SK-N-SH (cell line): Measurements from ENCODE around the gene TEKTIP1. TPM values are rescaled to one million over a fixed set of nuclear protein-coding genes. Genes with fewer than 3 reads are reported as not detected.
A peak's percentile ranks its signal among the peaks of the same experiment; 100 is the strongest.

Experiments used
- CTCF ChIA-PET: fragments of 300-600, 350-600 bp; formaldehyde crosslinking; extraction: SDS; loops from one replicate; lab custom pipeline; 2021; lab: Yijun Ruan, JAX
- POLR2A ChIA-PET: fragments of 350-600 bp; sonication (Branson Sonifier 250); formaldehyde crosslinking; extraction: SDS; loops from one replicate; lab custom pipeline; 2020; ENCODE audit warnings: antibody characterized with exemption, inconsistent platforms; lab: Yijun Ruan, JAX
- DNase-seq: peaks from one replicate; pipeline ENCODE4 v3.0.0; 2012
- H2AFZ ChIP-seq: fragments of 200-600 bp; sonication (generic); 2 replicates; pipeline ENCODE4 v1.8.1; 2016; ENCODE audit warnings: antibody characterized with exemption, mild to moderate bottlenecking, low read depth
- H3F3A ChIP-seq: fragments of 200-600 bp; sonication (generic); replicated peaks from 2 replicates; pipeline ENCODE3; 2016; ENCODE audit warnings: antibody characterized with exemption, mild to moderate bottlenecking; ENCODE audit not compliant: insufficient read depth
- H3K27ac ChIP-seq, 2 experiments: fragments of 200-500 bp in 1 of 2; fragments of 200-600 bp in 1 of 2; sonication (Bioruptor generic) in 1 of 2; sonication (generic), shearing (Covaris generic) in 1 of 2; 2 replicates each; pipeline versions ENCODE4 v1.5.1 to v1.6.1; 2014 to 2016; ENCODE audit warnings: low read depth in 2 of 2, inconsistent platforms in 1 of 2, low read length in 1 of 2, mild to moderate bottlenecking in 1 of 2, mixed read lengths in 1 of 2
- H3K27me3 ChIP-seq: fragments of 200-600 bp; sonication (generic), shearing (Covaris generic); 2 replicates; pipeline ENCODE4 v1.6.1; 2016; ENCODE audit warnings: mixed run types; ENCODE audit not compliant: insufficient read depth
- H3K36me3 ChIP-seq, 2 experiments: fragments of 200-500 bp in 1 of 2; fragments of 200-600 bp in 1 of 2; sonication (Bioruptor generic) in 1 of 2; sonication (generic) in 1 of 2; replicated peaks in 1 of 2; 2 replicates each; pipeline versions ENCODE3 to v1.5.1; 2014 to 2016; ENCODE audit warnings: low read length in 1 of 2, mild to moderate bottlenecking in 1 of 2; ENCODE audit not compliant: insufficient read depth in 2 of 2, control insufficient read depth in 1 of 2
- H3K4me1 ChIP-seq, 2 experiments: fragments of 200-500 bp in 1 of 2; fragments of 200-600 bp in 1 of 2; sonication (Bioruptor generic) in 1 of 2; sonication (generic), shearing (Covaris generic) in 1 of 2; 2 replicates each; pipeline versions ENCODE4 v1.5.1 to v1.6.1; 2014 to 2016; ENCODE audit warnings: low read depth in 1 of 2, low read length in 1 of 2, mixed run types in 1 of 2; ENCODE audit not compliant: insufficient read depth in 2 of 2, control insufficient read depth in 1 of 2
- H3K4me2 ChIP-seq: fragments of 200-600 bp; sonication (generic), shearing (Covaris generic); 2 replicates; pipeline ENCODE4 v1.6.1; 2017; ENCODE audit warnings: mixed run types
- H3K4me3 ChIP-seq, 2 experiments: fragments of 200-500 bp in 1 of 2; fragments of 200-600 bp in 1 of 2; sonication (Bioruptor generic) in 1 of 2; sonication (generic), shearing (Covaris generic) in 1 of 2; 2 replicates each; pipeline versions ENCODE4 v1.5.1 to v1.8.1; 2014 to 2016; ENCODE audit warnings: low read depth in 2 of 2, inconsistent platforms in 1 of 2, low read length in 1 of 2, mild to moderate bottlenecking in 1 of 2, mixed read lengths in 1 of 2, moderate library complexity in 1 of 2
- H3K79me2 ChIP-seq: fragments of 200-600 bp; sonication (generic); 2 replicates; pipeline ENCODE4 v1.8.1; 2017; ENCODE audit warnings: mild to moderate bottlenecking; ENCODE audit not compliant: insufficient read depth
- H3K9ac ChIP-seq: fragments of 200-600 bp; sonication (generic); 2 replicates; pipeline ENCODE4 v1.6.1; 2017; ENCODE audit warnings: mixed run types
- H3K9me2 ChIP-seq: fragments of 200-600 bp; sonication (generic); 2 replicates; pipeline ENCODE4 v1.6.1; 2017; ENCODE audit warnings: mixed run types
- H3K9me3 ChIP-seq: fragments of 200-600 bp; sonication (generic); 2 replicates; pipeline ENCODE4 v1.6.1; 2017; ENCODE audit warnings: mixed run types, mild to moderate bottlenecking, moderate library complexity
- H4K20me1 ChIP-seq: fragments of 200-600 bp; sonication (generic); 2 replicates; pipeline ENCODE4 v1.6.1; 2017; ENCODE audit warnings: mild to moderate bottlenecking, mixed run types; ENCODE audit not compliant: insufficient read depth
- EP300 ChIP-seq, 2 experiments: IDR thresholded peaks; 2 replicates each; pipeline versions ENCODE4 v1.4.0 to v1.6.1; 2012; ENCODE audit warnings: borderline replicate concordance in 1 of 2, low read depth in 1 of 2, low read length in 1 of 2
- EZH2phosphoT487 ChIP-seq: fragments of 200-600 bp; sonication (generic); IDR thresholded peaks from 2 replicates; pipeline ENCODE4 v1.6.1; 2017; ENCODE audit warnings: low read depth, mixed run types, mild to moderate bottlenecking, antibody characterized with exemption, moderate library complexity, borderline replicate concordance
- FOXM1 ChIP-seq: IDR thresholded peaks from 2 replicates; pipeline ENCODE4 v1.4.0; 2012; ENCODE audit warnings: low read depth, mild to moderate bottlenecking
- JUND ChIP-seq: IDR thresholded peaks from 2 replicates; pipeline ENCODE4 v1.4.0; 2012
- MXI1 ChIP-seq: IDR thresholded peaks from 2 replicates; pipeline ENCODE4 v1.6.1; 2012; ENCODE audit warnings: mild to moderate bottlenecking, low read depth, low read length, improper control_type of control experiment
- NFIC ChIP-seq: IDR thresholded peaks from 2 replicates; pipeline ENCODE4 v1.4.0; 2012; ENCODE audit warnings: borderline replicate concordance
- POLR2AphosphoS5 ChIP-seq: IDR thresholded peaks from 2 replicates; pipeline ENCODE4 v1.6.1; 2012; ENCODE audit warnings: low read depth, low read length
- RAD21 ChIP-seq: IDR thresholded peaks from 2 replicates; pipeline ENCODE4 v1.6.1; 2012; ENCODE audit warnings: mild to moderate bottlenecking, low read length
- RCOR1 ChIP-seq: fragments of 150-350 bp; IDR thresholded peaks from 2 replicates; pipeline ENCODE4 v1.6.1; 2017; ENCODE audit warnings: antibody characterized with exemption, low read length
- RFX5 ChIP-seq: IDR thresholded peaks from 2 replicates; pipeline ENCODE4 v1.6.1; 2012; ENCODE audit warnings: mild to moderate bottlenecking, improper control_type of control experiment, low read length
- RXRA ChIP-seq: IDR thresholded peaks from 2 replicates; pipeline ENCODE4 v1.4.0; 2012; ENCODE audit warnings: low read depth, mild to moderate bottlenecking, borderline replicate concordance
- SIN3A ChIP-seq: IDR thresholded peaks from 2 replicates; pipeline ENCODE4 v1.6.1; 2012; ENCODE audit warnings: low read depth, mild to moderate bottlenecking, low read length, moderate library complexity, borderline replicate concordance
- TEAD4 ChIP-seq: IDR thresholded peaks from 2 replicates; pipeline ENCODE4 v1.4.0; 2012; ENCODE audit warnings: mild to moderate bottlenecking, borderline replicate concordance; ENCODE audit not compliant: insufficient read depth
- WGBS: methylation state at CpG from one replicate; pipeline ENCODE4 v1.1.6; 2017; ENCODE audit warnings: low lambda C conversion rate; 5-methylcytosine and 5-hydroxymethylcytosine counted together
- polyA plus RNA-seq, 3 experiments: library from polyadenylated mRNA; depleted of rRNA; stranded (reverse); fragments of >200 nt; gene quantifications; 2 replicates each; pipeline ENCODE4 v1.2.3, GENCODE V29; 2012
- TF ChIP-seq, protein P1 (sequence below): IDR thresholded peaks from 2 replicates; pipeline ENCODE4; 2012
- TF ChIP-seq, protein P2 (sequence below): fragments of 200-600 bp; sonication (generic); IDR thresholded peaks from 2 replicates; pipeline ENCODE4 v1.6.1; 2017; ENCODE audit warnings: antibody characterized with exemption, mild to moderate bottlenecking, moderate library complexity
- TF ChIP-seq, protein P3 (sequence below): fragments of 150-350 bp; IDR thresholded peaks from 2 replicates; pipeline ENCODE4 v1.6.1; 2016; ENCODE audit warnings: mild to moderate bottlenecking, low read depth, low read length
- TF ChIP-seq, protein P4 (sequence below): IDR thresholded peaks from 2 replicates; pipeline ENCODE4 v1.6.1; 2012; ENCODE audit warnings: mild to moderate bottlenecking, low read depth, low read length, moderate library complexity
- TF ChIP-seq, protein P5 (sequence below): fragments of 150-350 bp; IDR thresholded peaks from 2 replicates; pipeline ENCODE4 v1.6.1; 2017; ENCODE audit warnings: antibody characterized with exemption, low read length, low read depth, borderline replicate concordance

The TEKTIP1 gene
- polyA plus RNA-seq, 1 of the 3 experiments (the other 2 are of a cell fraction): 0.12 TPM

DNA sequence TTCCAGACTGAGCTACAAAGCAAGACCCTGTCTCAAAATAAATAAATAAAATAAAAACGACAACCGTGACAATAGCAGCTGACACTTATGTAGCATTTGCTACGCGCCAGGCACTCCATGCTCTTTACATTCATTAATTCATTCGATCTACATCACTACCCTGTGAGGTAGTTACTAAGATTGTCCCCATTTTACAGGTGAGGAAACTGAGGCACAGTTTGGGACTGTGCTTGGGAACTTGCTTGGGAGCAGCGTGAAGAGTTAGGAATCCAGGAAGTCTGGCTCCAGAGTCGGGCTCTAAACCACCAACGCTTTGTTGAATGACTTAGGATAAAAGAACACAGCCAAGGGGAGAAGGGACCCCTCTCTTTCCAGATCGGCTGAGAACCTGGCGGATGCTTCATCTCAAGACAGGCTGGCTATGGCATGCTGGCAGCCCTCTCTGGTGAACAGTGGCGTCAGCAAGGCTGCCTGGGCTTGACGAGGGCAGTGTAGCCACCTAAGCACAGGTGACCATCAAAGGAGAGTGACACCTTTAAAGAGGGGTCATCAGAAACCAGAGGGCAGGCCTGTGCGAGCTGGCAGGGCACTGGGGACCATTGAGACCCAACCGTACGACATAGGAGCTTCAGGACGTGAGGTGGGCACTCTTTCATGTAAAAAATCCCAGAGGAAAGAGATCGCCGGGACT, 39.1 kb upstream of the TEKTIP1 start (continued):
- TF ChIP-seq POLR2AphosphoS5 (no peak), RCOR1 (no peak)

DNA sequence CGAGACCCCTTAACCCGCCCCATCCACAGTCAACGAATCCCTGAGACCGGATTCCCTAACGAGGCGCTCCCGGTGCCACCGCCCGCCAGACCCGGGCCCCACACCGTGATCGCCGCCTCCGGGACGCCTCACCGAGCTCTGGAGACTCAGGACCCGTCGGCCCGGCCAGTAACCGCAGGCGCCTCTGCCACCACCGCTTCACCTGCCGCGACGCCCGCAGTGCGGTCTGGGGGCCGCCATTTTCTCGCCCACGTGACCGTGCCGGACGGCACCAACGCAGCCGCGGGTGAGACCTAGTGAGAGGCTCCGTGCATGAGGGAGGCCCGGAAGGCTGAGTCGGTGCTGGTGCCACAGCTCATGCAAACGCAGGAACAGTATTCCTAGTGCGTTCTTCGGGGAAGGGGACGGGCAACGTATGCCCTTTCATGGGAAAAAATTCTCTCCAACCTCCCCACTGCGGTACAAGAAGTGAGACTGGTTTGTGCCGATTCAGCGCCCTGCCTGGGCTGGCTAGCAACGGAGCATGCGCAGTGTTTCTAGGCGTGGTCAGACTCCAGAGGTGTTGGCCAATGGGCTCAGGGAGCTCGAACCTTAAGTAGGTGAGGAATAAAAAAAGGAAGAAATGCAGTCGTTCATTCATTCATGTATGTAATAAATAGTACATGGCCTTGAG, 38.4 kb upstream of the TEKTIP1 start, which contains the start of gene DOHH:
Gene DOHH, minus strand, starts transcription at position 246 of the 673 bp plus-strand sequence. CDS start 3,860 bp downstream, outside the sequence.
- CTCF ChIA-PET: interaction anchor here (1.0 to 4.2 kb wide), 7 partner anchors 11 to 226 kb away, joined by 3 to 22 read pairs (median 4); no protein-coding TSS in a partner anchor
- H3K4me3 ChIP-seq: peak within 1 kb of the TSS; percentile 78 to 96
- POLR2A ChIA-PET: interaction anchor here (1.4 to 1.5 kb wide), 2 partner anchors 10 to 225 kb away, joined by 3 to 4 read pairs; no protein-coding TSS in a partner anchor
- peaks cover 10 to 12% of the 10 kb centered on the region in 2 experiments; a peak in 2 of 4 replicates for H3K4me1 ChIP-seq
- no peaks in the 10 kb centered on the region for H4K20me1 ChIP-seq
- H2AFZ ChIP-seq: peak within 1 kb of the TSS; percentile 87
- WGBS: 2% methylated on average over 8 of the region's 52 CpGs
- no peaks in the 10 kb centered on the region for H3K27me3 ChIP-seq
- no peaks in the 10 kb centered on the region for H3K9me2 ChIP-seq
- peak within 1 kb of the TSS; percentile 96 for H3K4me2 ChIP-seq
- H3K9ac ChIP-seq: peak within 1 kb of the TSS; percentile 96
- peaks cover 2 to 3% of the 10 kb centered on the region in 2 experiments for H3K36me3 ChIP-seq
- H3K79me2 ChIP-seq: peaks cover 32% of the 10 kb centered on the region
- peaks cover 8% of the 10 kb centered on the region for H3F3A ChIP-seq
- H3K27ac ChIP-seq: peak within 1 kb of the TSS; percentile 86 to 97
- H3K9me3 ChIP-seq: no peaks in the 10 kb centered on the region
- peak; percentile 96 for DNase-seq
- TF ChIP-seq, protein P1, sequence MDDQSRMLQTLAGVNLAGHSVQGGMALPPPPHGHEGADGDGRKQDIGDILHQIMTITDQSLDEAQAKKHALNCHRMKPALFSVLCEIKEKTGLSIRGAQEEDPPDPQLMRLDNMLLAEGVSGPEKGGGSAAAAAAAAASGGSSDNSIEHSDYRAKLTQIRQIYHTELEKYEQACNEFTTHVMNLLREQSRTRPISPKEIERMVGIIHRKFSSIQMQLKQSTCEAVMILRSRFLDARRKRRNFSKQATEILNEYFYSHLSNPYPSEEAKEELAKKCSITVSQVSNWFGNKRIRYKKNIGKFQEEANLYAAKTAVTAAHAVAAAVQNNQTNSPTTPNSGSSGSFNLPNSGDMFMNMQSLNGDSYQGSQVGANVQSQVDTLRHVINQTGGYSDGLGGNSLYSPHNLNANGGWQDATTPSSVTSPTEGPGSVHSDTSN: no peak
- TF ChIP-seq TEAD4 (no peak), RXRA (no peak), JUND (no peak; the same call in 1 of the 2 replicates), NFIC (no peak; the same call in 1 of the 2 replicates), RFX5 (peak; percentile 92), EP300 (IDR thresholded peaks at IDR 0.05; ENCODE audit: borderline replicate concordance in 1 of 2, low read depth in 1 of 2, low read length in 1 of 2) (peak in 1 of 2 experiments; percentile 46; a peak in 1 of 4 replicates), MXI1 (peak; percentile 96), RAD21 (no peak), EZH2phosphoT487 (no peak), FOXM1 (no peak), SIN3A (peak; percentile 74; the same call in 1 of the 2 replicates)
- TF ChIP-seq, protein P2, sequence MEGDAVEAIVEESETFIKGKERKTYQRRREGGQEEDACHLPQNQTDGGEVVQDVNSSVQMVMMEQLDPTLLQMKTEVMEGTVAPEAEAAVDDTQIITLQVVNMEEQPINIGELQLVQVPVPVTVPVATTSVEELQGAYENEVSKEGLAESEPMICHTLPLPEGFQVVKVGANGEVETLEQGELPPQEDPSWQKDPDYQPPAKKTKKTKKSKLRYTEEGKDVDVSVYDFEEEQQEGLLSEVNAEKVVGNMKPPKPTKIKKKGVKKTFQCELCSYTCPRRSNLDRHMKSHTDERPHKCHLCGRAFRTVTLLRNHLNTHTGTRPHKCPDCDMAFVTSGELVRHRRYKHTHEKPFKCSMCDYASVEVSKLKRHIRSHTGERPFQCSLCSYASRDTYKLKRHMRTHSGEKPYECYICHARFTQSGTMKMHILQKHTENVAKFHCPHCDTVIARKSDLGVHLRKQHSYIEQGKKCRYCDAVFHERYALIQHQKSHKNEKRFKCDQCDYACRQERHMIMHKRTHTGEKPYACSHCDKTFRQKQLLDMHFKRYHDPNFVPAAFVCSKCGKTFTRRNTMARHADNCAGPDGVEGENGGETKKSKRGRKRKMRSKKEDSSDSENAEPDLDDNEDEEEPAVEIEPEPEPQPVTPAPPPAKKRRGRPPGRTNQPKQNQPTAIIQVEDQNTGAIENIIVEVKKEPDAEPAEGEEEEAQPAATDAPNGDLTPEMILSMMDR: no peak
- TF ChIP-seq, protein P3, sequence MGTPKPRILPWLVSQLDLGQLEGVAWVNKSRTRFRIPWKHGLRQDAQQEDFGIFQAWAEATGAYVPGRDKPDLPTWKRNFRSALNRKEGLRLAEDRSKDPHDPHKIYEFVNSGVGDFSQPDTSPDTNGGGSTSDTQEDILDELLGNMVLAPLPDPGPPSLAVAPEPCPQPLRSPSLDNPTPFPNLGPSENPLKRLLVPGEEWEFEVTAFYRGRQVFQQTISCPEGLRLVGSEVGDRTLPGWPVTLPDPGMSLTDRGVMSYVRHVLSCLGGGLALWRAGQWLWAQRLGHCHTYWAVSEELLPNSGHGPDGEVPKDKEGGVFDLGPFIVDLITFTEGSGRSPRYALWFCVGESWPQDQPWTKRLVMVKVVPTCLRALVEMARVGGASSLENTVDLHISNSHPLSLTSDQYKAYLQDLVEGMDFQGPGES: no peak
- TF ChIP-seq, protein P4, sequence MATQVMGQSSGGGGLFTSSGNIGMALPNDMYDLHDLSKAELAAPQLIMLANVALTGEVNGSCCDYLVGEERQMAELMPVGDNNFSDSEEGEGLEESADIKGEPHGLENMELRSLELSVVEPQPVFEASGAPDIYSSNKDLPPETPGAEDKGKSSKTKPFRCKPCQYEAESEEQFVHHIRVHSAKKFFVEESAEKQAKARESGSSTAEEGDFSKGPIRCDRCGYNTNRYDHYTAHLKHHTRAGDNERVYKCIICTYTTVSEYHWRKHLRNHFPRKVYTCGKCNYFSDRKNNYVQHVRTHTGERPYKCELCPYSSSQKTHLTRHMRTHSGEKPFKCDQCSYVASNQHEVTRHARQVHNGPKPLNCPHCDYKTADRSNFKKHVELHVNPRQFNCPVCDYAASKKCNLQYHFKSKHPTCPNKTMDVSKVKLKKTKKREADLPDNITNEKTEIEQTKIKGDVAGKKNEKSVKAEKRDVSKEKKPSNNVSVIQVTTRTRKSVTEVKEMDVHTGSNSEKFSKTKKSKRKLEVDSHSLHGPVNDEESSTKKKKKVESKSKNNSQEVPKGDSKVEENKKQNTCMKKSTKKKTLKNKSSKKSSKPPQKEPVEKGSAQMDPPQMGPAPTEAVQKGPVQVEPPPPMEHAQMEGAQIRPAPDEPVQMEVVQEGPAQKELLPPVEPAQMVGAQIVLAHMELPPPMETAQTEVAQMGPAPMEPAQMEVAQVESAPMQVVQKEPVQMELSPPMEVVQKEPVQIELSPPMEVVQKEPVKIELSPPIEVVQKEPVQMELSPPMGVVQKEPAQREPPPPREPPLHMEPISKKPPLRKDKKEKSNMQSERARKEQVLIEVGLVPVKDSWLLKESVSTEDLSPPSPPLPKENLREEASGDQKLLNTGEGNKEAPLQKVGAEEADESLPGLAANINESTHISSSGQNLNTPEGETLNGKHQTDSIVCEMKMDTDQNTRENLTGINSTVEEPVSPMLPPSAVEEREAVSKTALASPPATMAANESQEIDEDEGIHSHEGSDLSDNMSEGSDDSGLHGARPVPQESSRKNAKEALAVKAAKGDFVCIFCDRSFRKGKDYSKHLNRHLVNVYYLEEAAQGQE: peak; percentile 60
- TF ChIP-seq, protein P5, sequence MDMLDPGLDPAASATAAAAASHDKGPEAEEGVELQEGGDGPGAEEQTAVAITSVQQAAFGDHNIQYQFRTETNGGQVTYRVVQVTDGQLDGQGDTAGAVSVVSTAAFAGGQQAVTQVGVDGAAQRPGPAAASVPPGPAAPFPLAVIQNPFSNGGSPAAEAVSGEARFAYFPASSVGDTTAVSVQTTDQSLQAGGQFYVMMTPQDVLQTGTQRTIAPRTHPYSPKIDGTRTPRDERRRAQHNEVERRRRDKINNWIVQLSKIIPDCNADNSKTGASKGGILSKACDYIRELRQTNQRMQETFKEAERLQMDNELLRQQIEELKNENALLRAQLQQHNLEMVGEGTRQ: peak; percentile 84
